ENCODE measurements around the gene TGIF1. TPM values are rescaled to one million over a fixed set of nuclear protein-coding genes. Genes with fewer than 3 reads are reported as not detected.

The TGIF1 gene
- total RNA-seq, 3 donors from 2014 or later (not counting 1 experiment from before 2014, with no cell fraction given), result 57.5 to 74.7 (median 60.4) TPM

GRCh38 chr18:3441290-3441689 is 8.7 kb upstream of the TGIF1 start:
- H3K27me3 ChIP-seq (ENCODE audit: control insufficient read depth, insufficient read depth, low read length), result no peaks in the 10 kb centered on the region
- DNase-seq, result peak in 1 of 2 donors; percentile 65

DNA sequence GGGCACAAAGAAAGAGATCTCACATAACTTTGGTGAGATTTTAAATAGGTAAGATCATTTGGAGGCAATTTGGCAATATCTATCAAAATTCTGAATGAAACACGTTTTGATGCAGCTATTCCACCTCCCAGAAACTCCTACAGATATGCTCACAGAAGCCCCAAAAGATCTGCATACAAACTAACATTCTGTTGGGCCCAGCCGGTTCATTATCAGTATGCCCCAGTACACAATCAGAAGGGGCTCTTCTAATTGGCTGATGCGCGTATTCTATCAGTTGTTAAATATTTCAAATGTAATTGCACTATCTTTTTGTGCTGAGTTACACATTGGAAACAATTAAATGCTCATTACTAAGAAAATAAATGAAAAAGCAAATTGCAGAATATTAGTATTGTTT is 7.1 kb upstream of the TGIF1 start:
- Histone ChIP-seq H3K36me3 (ENCODE audit: control insufficient read depth, insufficient read depth, low read length) (no peaks in the 10 kb centered on the region), H3K9me3 (ENCODE audit: control insufficient read depth, insufficient read depth, low read length) (no peaks in the 10 kb centered on the region), H3K27ac (ENCODE audit: low read length) (no peak overlapping the region), H3K4me1 (ENCODE audit: control insufficient read depth, insufficient read depth, low read length) (peaks cover 9% of the 10 kb centered on the region), H3K27me3 (ENCODE audit: control insufficient read depth, insufficient read depth, low read length) (no peaks in the 10 kb centered on the region), H3K4me3 (ENCODE audit: low read length) (no peak overlapping the region)
- H3K9me3 Mint-ChIP-seq, result no peaks in the 10 kb centered on the region
- H3K36me3 Mint-ChIP-seq, result no peaks in the 10 kb centered on the region
- no peak overlapping the region for H3K27ac Mint-ChIP-seq
- ATAC-seq (no peak), DNase-seq (no peak)
- H3K4me1 Mint-ChIP-seq, result peaks cover 0 to 7% of the 10 kb centered on the region in 2 donors
- no peak for TF ChIP-seq CTCF (IDR thresholded peaks at IDR 0.05)
- no peak overlapping the region for H3K4me3 Mint-ChIP-seq
- intact Hi-C loops (cut with micrococcal nuclease), result no loop called here
- WGBS (ENCODE audit: insufficient coverage), result 70% methylated on average over 4 of the region's 4 CpGs
- H3K27me3 Mint-ChIP-seq (ENCODE audit: low read depth in 2 of 2), result peaks cover 11 to 31% of the 10 kb centered on the region in 2 donors

More at GRCh38 chr18:3441290-3441689, 8.7 kb upstream of the TGIF1 start:
- Mint-ChIP-seq H3K4me1 (no peaks in the 10 kb centered on the region), H3K27me3 (ENCODE audit: low read depth in 2 of 2) (peaks cover 11 to 31% of the 10 kb centered on the region in 2 donors), H3K27ac (no peak overlapping the region), H3K36me3 (no peaks in the 10 kb centered on the region), H3K4me3 (no peak overlapping the region), H3K9me3 (no peaks in the 10 kb centered on the region)
- no peak overlapping the region for H3K4me3 ChIP-seq (ENCODE audit: low read length)
- H3K36me3 ChIP-seq (ENCODE audit: control insufficient read depth, insufficient read depth, low read length), result no peaks in the 10 kb centered on the region
- H3K4me1 ChIP-seq (ENCODE audit: control insufficient read depth, insufficient read depth, low read length), result no peaks in the 10 kb centered on the region
- ATAC-seq, result peak in 2 of 3 donors; percentile 34 to 57
- intact Hi-C loops (cut with micrococcal nuclease), result no loop called here
- 45% methylated on average over 2 of the region's 2 CpGs for WGBS (ENCODE audit: insufficient coverage)
- no peaks in the 10 kb centered on the region for H3K9me3 ChIP-seq (ENCODE audit: control insufficient read depth, insufficient read depth, low read length)
- no peak for TF ChIP-seq CTCF (IDR thresholded peaks at IDR 0.05)
- H3K27ac ChIP-seq (ENCODE audit: low read length), result no peak overlapping the region

DNA sequence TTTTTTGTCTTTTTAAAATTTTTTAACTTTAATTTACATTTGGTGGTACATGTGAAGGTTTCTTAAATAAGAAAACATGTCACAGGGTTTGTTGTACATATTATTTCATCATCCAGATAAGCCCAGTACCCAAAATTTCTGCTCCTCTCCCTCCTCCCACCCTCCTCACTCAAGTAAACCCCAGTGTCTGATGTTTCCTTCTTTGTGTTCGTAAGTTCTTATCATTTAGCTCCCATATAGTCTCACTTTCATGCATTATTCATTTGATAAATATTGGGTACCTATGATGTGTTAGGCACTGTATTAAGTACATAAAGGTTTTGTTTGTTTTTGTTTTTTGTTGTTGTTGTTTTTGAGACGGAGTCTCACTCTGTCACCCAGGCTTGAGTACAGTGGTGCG is 5.7 kb upstream of the TGIF1 start:
- Mint-ChIP-seq H3K27ac (no peak overlapping the region), H3K27me3 (ENCODE audit: low read depth in 2 of 2) (peaks cover 6 to 19% of the 10 kb centered on the region in 2 donors), H3K4me3 (no peak overlapping the region), H3K9me3 (no peaks in the 10 kb centered on the region), H3K4me1 (peaks cover 8 to 21% of the 10 kb centered on the region in 2 donors), H3K36me3 (no peaks in the 10 kb centered on the region)
- H3K27me3 ChIP-seq (ENCODE audit: control insufficient read depth, insufficient read depth, low read length), result no peaks in the 10 kb centered on the region
- intact Hi-C loops (cut with micrococcal nuclease), result no loop called here
- no peak for ATAC-seq
- no peak overlapping the region for H3K27ac ChIP-seq (ENCODE audit: low read length)
- DNase-seq, result no peak
- WGBS (ENCODE audit: insufficient coverage), result no CpG with 5 or more reads among the region's 3 CpGs
- peaks cover 9% of the 10 kb centered on the region for H3K4me1 ChIP-seq (ENCODE audit: control insufficient read depth, insufficient read depth, low read length)
- no peak for TF ChIP-seq CTCF (IDR thresholded peaks at IDR 0.05)
- no peak overlapping the region for H3K4me3 ChIP-seq (ENCODE audit: low read length)
- H3K36me3 ChIP-seq (ENCODE audit: control insufficient read depth, insufficient read depth, low read length), result no peaks in the 10 kb centered on the region
- no peaks in the 10 kb centered on the region for H3K9me3 ChIP-seq (ENCODE audit: control insufficient read depth, insufficient read depth, low read length)

DNA sequence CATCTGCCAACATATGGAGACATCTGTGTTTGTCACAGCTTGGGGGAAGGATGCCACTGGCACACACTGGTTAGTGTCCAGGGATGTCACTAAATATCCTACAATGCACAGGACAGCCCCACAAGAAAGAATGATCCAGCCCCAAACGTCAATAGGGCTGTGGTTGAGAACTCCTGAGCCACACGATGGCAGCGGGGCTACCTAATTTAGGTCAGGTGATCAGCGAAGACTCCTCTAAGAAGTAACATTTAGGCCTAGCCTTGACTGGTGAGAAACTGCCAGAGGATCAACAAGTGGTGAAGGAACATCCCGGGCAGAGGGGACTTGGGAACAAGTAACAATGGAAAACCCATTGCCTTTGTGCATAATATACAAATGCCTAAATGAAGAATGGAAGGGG is 5.0 kb upstream of the TGIF1 start:
- Mint-ChIP-seq H3K27ac (no peak overlapping the region), H3K4me1 (peaks cover 11 to 25% of the 10 kb centered on the region in 2 donors), H3K27me3 (ENCODE audit: low read depth in 2 of 2) (peaks cover 6 to 19% of the 10 kb centered on the region in 2 donors), H3K4me3 (no peak overlapping the region), H3K9me3 (no peaks in the 10 kb centered on the region), H3K36me3 (no peaks in the 10 kb centered on the region)
- Histone ChIP-seq H3K9me3 (ENCODE audit: control insufficient read depth, insufficient read depth, low read length) (no peaks in the 10 kb centered on the region), H3K4me1 (ENCODE audit: control insufficient read depth, insufficient read depth, low read length) (peaks cover 9% of the 10 kb centered on the region), H3K36me3 (ENCODE audit: control insufficient read depth, insufficient read depth, low read length) (no peaks in the 10 kb centered on the region), H3K4me3 (ENCODE audit: low read length) (no peak overlapping the region), H3K27me3 (ENCODE audit: control insufficient read depth, insufficient read depth, low read length) (no peaks in the 10 kb centered on the region), H3K27ac (ENCODE audit: low read length) (no peak overlapping the region)
- no peak for ATAC-seq
- peak in 1 of 2 donors; percentile 25 for DNase-seq
- 77% methylated on average over 5 of the region's 5 CpGs for WGBS (ENCODE audit: insufficient coverage)
- intact Hi-C loops (cut with micrococcal nuclease), result no loop called here
- no peak for TF ChIP-seq CTCF (IDR thresholded peaks at IDR 0.05)

Measured in natural killer cell (primary cell).